Measurements from ENCODE around the gene PPME1. TPM values are rescaled to one million over a fixed set of nuclear protein-coding genes. Genes with fewer than 3 reads are reported as not detected.

The PPME1 gene
- polyA plus RNA-seq, 3 donors = 5.2 to 12.2 (median 8.9) TPM

DNA sequence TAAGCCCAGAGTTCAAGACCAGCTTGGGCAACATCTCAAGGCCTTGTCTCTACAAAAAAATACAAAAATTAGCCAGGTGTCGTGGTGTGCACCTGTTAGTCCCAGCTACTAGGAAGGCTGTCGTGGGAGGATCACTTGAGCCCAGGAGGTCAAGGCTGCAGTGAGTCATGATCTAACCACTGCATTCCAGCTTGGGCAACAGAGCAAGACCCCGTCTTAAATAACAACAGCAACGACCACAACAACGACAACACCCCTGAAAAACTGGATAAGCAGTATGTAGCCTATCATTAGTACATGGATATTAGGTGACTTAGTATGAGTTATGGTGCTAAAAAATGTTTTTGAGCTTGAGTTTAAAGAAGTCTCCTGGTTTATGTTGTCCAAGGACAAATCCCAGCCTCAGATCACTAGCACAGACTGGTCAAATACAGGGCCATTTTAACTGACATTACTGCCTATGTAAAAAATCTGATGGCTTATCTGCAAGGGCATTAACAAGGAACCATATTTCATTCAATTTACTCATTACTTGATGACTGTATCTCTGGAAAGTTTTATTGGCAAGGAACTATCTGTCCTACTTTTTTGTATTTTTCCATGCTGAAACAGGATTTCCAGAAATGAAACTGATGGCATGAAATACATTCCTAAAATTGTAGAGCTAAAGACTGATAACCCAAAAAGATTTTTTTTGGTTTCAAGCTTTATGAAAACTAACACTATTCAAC, 23.7 kb upstream of the PPME1 start:
- no peaks in the 10 kb centered on the region for H3K27me3 ChIP-seq (ENCODE audit: control insufficient read depth in 2 of 2, insufficient read depth in 2 of 2, low read length in 2 of 2)
- Mint-ChIP-seq H3K27ac (peak overlapping the region in 1 of 7 donors; percentile 37), H3K27me3 (ENCODE audit: low read depth in 3 of 3) (no peaks in the 10 kb centered on the region), H3K9me3 (peaks cover 0 to 4% (median 0%) of the 10 kb centered on the region in 7 donors), H3K4me3 (no peak overlapping the region), H3K4me1 (no peaks in the 10 kb centered on the region), H3K36me3 (peaks cover 25 to 26% of the 10 kb centered on the region in 2 donors)
- no peak for DNase-seq
- H3K4me2 ChIP-seq (replicated peaks; ENCODE audit: extremely low read depth, low read length, poor library complexity, severe bottlenecking) = no peak overlapping the region
- H3K27ac ChIP-seq (ENCODE audit: low read depth in 1 of 2, low read length in 2 of 2) = no peak overlapping the region
- H3K79me2 ChIP-seq (ENCODE audit: insufficient read depth, low read length) = no peaks in the 10 kb centered on the region
- TF ChIP-seq CTCF (IDR thresholded peaks at IDR 0.05) = no peak
- H3K9ac ChIP-seq (ENCODE audit: insufficient read depth, low read length, poor library complexity, severe bottlenecking) = no peak overlapping the region
- 100% methylated on average over 3 of the region's 5 CpGs for WGBS (ENCODE audit: insufficient coverage)
- no peaks in the 10 kb centered on the region for H4K20me1 ChIP-seq (ENCODE audit: insufficient read depth, low read length)
- intact Hi-C loops (cut with micrococcal nuclease) = no loop called here
- peaks cover 0 to 6% of the 10 kb centered on the region in 2 donors for H3K36me3 ChIP-seq (replicated peaks in 1 of 2; ENCODE audit: control insufficient read depth in 1 of 2, insufficient read depth in 2 of 2, low read length in 2 of 2)
- no peaks in the 10 kb centered on the region for H3K4me1 ChIP-seq (ENCODE audit: control insufficient read depth in 1 of 2, insufficient read depth in 2 of 2, low read length in 2 of 2)
- H3K4me3 ChIP-seq (replicated peaks in 1 of 3; ENCODE audit: low read depth in 2 of 3, low read length in 3 of 3) = no peak overlapping the region
- no peak overlapping the region for H2AFZ ChIP-seq (ENCODE audit: insufficient read depth, low read depth, low read length, poor library complexity, severe bottlenecking)
- no peaks in the 10 kb centered on the region for H3K9me3 ChIP-seq (replicated peaks in 1 of 2; ENCODE audit: control insufficient read depth in 1 of 2, insufficient read depth in 1 of 2, low read length in 2 of 2)

- Mint-ChIP-seq H3K27me3 (ENCODE audit: low read depth in 3 of 3) (no peaks in the 10 kb centered on the region), H3K36me3 (peaks cover 27 to 50% of the 10 kb centered on the region in 2 donors), H3K4me3 (no peak overlapping the region), H3K4me1 (no peaks in the 10 kb centered on the region), H3K27ac (no peak overlapping the region), H3K9me3 (peaks cover 0 to 2% (median 0%) of the 10 kb centered on the region in 7 donors)
- intact Hi-C loops (cut with micrococcal nuclease) = no loop called here
- Histone ChIP-seq H3K9me3 (replicated peaks in 1 of 2; ENCODE audit: control insufficient read depth in 1 of 2, insufficient read depth in 1 of 2, low read length in 2 of 2) (no peaks in the 10 kb centered on the region), H3K4me3 (replicated peaks in 1 of 3; ENCODE audit: low read depth in 2 of 3, low read length in 3 of 3) (no peak overlapping the region), H3K27me3 (ENCODE audit: control insufficient read depth in 2 of 2, insufficient read depth in 2 of 2, low read length in 2 of 2) (no peaks in the 10 kb centered on the region), H3K4me2 (replicated peaks; ENCODE audit: extremely low read depth, low read length, poor library complexity, severe bottlenecking) (no peak overlapping the region), H3K4me1 (ENCODE audit: control insufficient read depth in 1 of 2, insufficient read depth in 2 of 2, low read length in 2 of 2) (no peaks in the 10 kb centered on the region), H2AFZ (ENCODE audit: insufficient read depth, low read depth, low read length, poor library complexity, severe bottlenecking) (no peak overlapping the region), H4K20me1 (ENCODE audit: insufficient read depth, low read length) (no peaks in the 10 kb centered on the region), H3K36me3 (replicated peaks in 1 of 2; ENCODE audit: control insufficient read depth in 1 of 2, insufficient read depth in 2 of 2, low read length in 2 of 2) (peaks cover 0 to 24% of the 10 kb centered on the region in 2 donors), H3K9ac (ENCODE audit: insufficient read depth, low read length, poor library complexity, severe bottlenecking) (no peak overlapping the region), H3K27ac (ENCODE audit: low read depth in 1 of 2, low read length in 2 of 2) (no peak overlapping the region), H3K79me2 (ENCODE audit: insufficient read depth, low read length) (no peaks in the 10 kb centered on the region)
- no peak for DNase-seq
- no peak for TF ChIP-seq CTCF (IDR thresholded peaks at IDR 0.05)
Observed at GRCh38 chr11:74153224-74153623, 17.9 kb upstream of the PPME1 start.

Measured in CD14-positive monocyte (primary cell).